A549 (cell line): ENCODE results near the gene NYAP2. TPM values are rescaled to one million over a fixed set of nuclear protein-coding genes. Genes with fewer than 3 reads are reported as not detected.

ENCODE experiments used
- ATAC-seq, 2 experiments: fragments of 200-7000 bp in 1 of 2; fragments of >200 bp in 1 of 2; cut with Nextera tagmentation in 1 of 2; cut with Tn5 transposase in 1 of 2; 3 replicates each; pipeline versions ENCODE4 v1.8.0 to v1.9.1; 2018 to 2020; ENCODE audit warnings: mild to moderate bottlenecking in 1 of 2, moderate library complexity in 1 of 2
- CTCF ChIA-PET: fragments of 300-600 bp; sonication (Branson Sonifier 250); formaldehyde crosslinking; extraction: SDS; loops from one replicate; lab custom pipeline; 2021; ENCODE audit warnings: antibody characterized with exemption, inconsistent platforms; lab: Yijun Ruan, JAX
- POLR2A ChIA-PET: fragments of 350-600 bp; formaldehyde crosslinking; extraction: SDS; loops from one replicate; lab custom pipeline; 2021; ENCODE audit warnings: antibody characterized with exemption, inconsistent platforms; lab: Yijun Ruan, JAX
- DNase-seq, 2 experiments: peaks; one replicate each; pipeline versions ENCODE4 v3.0.0 to v3.0.0-alpha.2; 2011 to 2016; ENCODE audit warnings: low read depth in 1 of 2, low spot score in 1 of 2
- FAIRE-seq: peaks from 2 replicates; lab custom pipeline; 2011; peaks lifted over from hg19 to GRCh38; lab: Jason Lieb, UNC
- H3K27ac ChIP-seq, 2 experiments: fragments of >200 bp; sonication (Bioruptor Twin); formaldehyde crosslinking; 3 replicates each; pipeline ENCODE4 v1.5.1; 2016 to 2017
- H3K4me1 ChIP-seq: fragments of >200 bp; sonication (Bioruptor Twin); formaldehyde crosslinking; 3 replicates; pipeline ENCODE4 v1.6.1; 2016
- H3K4me2 ChIP-seq: fragments of >200 bp; sonication (Bioruptor Twin); formaldehyde crosslinking; 3 replicates; pipeline ENCODE4 v1.6.1; 2016
- H3K4me3 ChIP-seq: fragments of >200 bp; sonication (Bioruptor Twin); formaldehyde crosslinking; 3 replicates; pipeline ENCODE4 v1.5.1; 2016
- H3K9me3 ChIP-seq: fragments of >200 bp; sonication (Bioruptor Twin); formaldehyde crosslinking; 3 replicates; pipeline ENCODE4 v1.6.1; 2016
- BHLHE40 ChIP-seq: IDR thresholded peaks from 2 replicates; pipeline ENCODE4 v1.6.1; 2012; ENCODE audit warnings: low read depth, low read length, inconsistent platforms
- CBX2 ChIP-seq: fragments of 200-600 bp; sonication (generic); IDR thresholded peaks from 2 replicates; pipeline ENCODE4 v1.6.1; 2016; ENCODE audit warnings: low read depth, mild to moderate bottlenecking, borderline replicate concordance
- CHD4 ChIP-seq: fragments of 200-600 bp; sonication (generic); IDR thresholded peaks from 2 replicates; pipeline ENCODE4 v1.6.1; 2016; ENCODE audit warnings: antibody characterized with exemption, mild to moderate bottlenecking, borderline replicate concordance
- E2F6 ChIP-seq: IDR thresholded peaks from 2 replicates; pipeline ENCODE4 v1.6.1; 2012; ENCODE audit warnings: low read depth, borderline replicate concordance
- EHMT2 ChIP-seq: fragments of 200-600 bp; sonication (generic); IDR thresholded peaks from 2 replicates; pipeline ENCODE4 v1.6.1; 2016; ENCODE audit warnings: antibody characterized with exemption, low read depth, mild to moderate bottlenecking, moderate library complexity
- EP300 ChIP-seq, 2 experiments: fragments of >200 bp; sonication (Bioruptor Twin); formaldehyde crosslinking; IDR thresholded peaks; 2 replicates in 1 of 2; 3 replicates in 1 of 2; pipeline ENCODE4 v1.6.1; 2016 to 2017
- ESRRA ChIP-seq: fragments of 150-350 bp; IDR thresholded peaks from 2 replicates; pipeline ENCODE4 v1.6.1; 2014; ENCODE audit warnings: mild to moderate bottlenecking, low read length, borderline replicate concordance
- FOSL2 ChIP-seq, 2 experiments: fragments of 450-650 bp in 1 of 2; fragments of >200 bp in 1 of 2; sonication (Bioruptor Twin) in 1 of 2; formaldehyde crosslinking; IDR thresholded peaks; 2 replicates each; pipeline versions ENCODE4 v1.5.0 to v1.6.1; 2016 to 2020; ENCODE audit warnings: mild to moderate bottlenecking in 1 of 2, moderate library complexity in 1 of 2
- FOXS1 ChIP-seq: fragments of 250-450 bp; sonication (Bioruptor Pico); IDR thresholded peaks from 2 replicates; pipeline ENCODE4 v1.5.0; 2020; ENCODE audit warnings: mild to moderate bottlenecking, moderate library complexity
- GATA3 ChIP-seq: IDR thresholded peaks from 2 replicates; pipeline ENCODE4 v1.6.1; 2012; ENCODE audit warnings: borderline replicate concordance
- HDAC2 ChIP-seq: fragments of 200-600 bp; sonication (generic); IDR thresholded peaks from 2 replicates; pipeline ENCODE4 v1.6.1; 2016
- HEYL ChIP-seq: fragments of 250-450 bp; sonication (Bioruptor Pico); IDR thresholded peaks from 2 replicates; pipeline ENCODE4 v1.8.0; 2021; ENCODE audit warnings: mild to moderate bottlenecking, moderate library complexity
- HMGXB4 ChIP-seq: fragments of 250-450 bp; sonication (Bioruptor Pico); IDR thresholded peaks from 2 replicates; pipeline ENCODE4 v1.5.0; 2021; ENCODE audit warnings: mild to moderate bottlenecking, moderate library complexity, borderline replicate concordance
- HOXA7 ChIP-seq: fragments of 250-450 bp; sonication (Bioruptor Pico); IDR thresholded peaks from 2 replicates; pipeline ENCODE4 v1.5.0; 2020; ENCODE audit warnings: mild to moderate bottlenecking, moderate library complexity
- HOXB5 ChIP-seq: fragments of 250-450 bp; sonication (Bioruptor Pico); IDR thresholded peaks from 2 replicates; pipeline ENCODE4 v1.5.0; 2020; ENCODE audit warnings: mild to moderate bottlenecking, moderate library complexity
- JUNB ChIP-seq: fragments of >200 bp; sonication (Bioruptor Twin); formaldehyde crosslinking; IDR thresholded peaks from 2 replicates; pipeline ENCODE4 v1.6.1; 2016
- KDM1A ChIP-seq: fragments of 200-600 bp; sonication (generic); IDR thresholded peaks from 2 replicates; pipeline ENCODE4 v1.6.1; 2016; ENCODE audit warnings: low read depth, mild to moderate bottlenecking
- MAX ChIP-seq: IDR thresholded peaks from 2 replicates; pipeline ENCODE4 v1.6.1; 2012
- NPAS2 ChIP-seq: fragments of 250-450 bp; sonication (Bioruptor Pico); IDR thresholded peaks from 2 replicates; pipeline ENCODE4 v1.8.0; 2022; ENCODE audit warnings: mild to moderate bottlenecking, moderate library complexity, borderline replicate concordance
- PHF8 ChIP-seq: fragments of 200-600 bp; sonication (generic); IDR thresholded peaks from 2 replicates; pipeline ENCODE4 v1.6.1; 2016; ENCODE audit warnings: low read depth, mild to moderate bottlenecking, antibody characterized with exemption, moderate library complexity, borderline replicate concordance
- RARB ChIP-seq: fragments of 250-450 bp; sonication (Bioruptor Pico); IDR thresholded peaks from 2 replicates; pipeline ENCODE4 v1.8.0; 2021; ENCODE audit warnings: mild to moderate bottlenecking, moderate library complexity
- RCOR1 ChIP-seq: fragments of 150-350 bp; IDR thresholded peaks from 2 replicates; pipeline ENCODE4 v1.6.1; 2014; ENCODE audit warnings: antibody characterized with exemption, low read length, low read depth
- SREBF2 ChIP-seq: fragments of 450-650 bp; IDR thresholded peaks from 2 replicates; pipeline ENCODE4 v1.6.1; 2014; ENCODE audit warnings: mild to moderate bottlenecking, moderate library complexity
- ZFP36 ChIP-seq: fragments of 450-650 bp; IDR thresholded peaks from 2 replicates; pipeline ENCODE4 v1.6.1; 2014; ENCODE audit warnings: borderline replicate concordance; ENCODE audit not compliant: partially characterized antibody
- ZSCAN20 ChIP-seq: fragments of 250-450 bp; sonication (Bioruptor Pico); IDR thresholded peaks from 2 replicates; pipeline ENCODE4 v1.8.0; 2022; ENCODE audit warnings: mild to moderate bottlenecking, moderate library complexity
- WGBS: methylation state at CpG from one replicate; pipeline ENCODE4 v1.1.6; 2017; ENCODE audit errors: missing lambda C conversion rate; 5-methylcytosine and 5-hydroxymethylcytosine counted together
- polyA plus RNA-seq, 4 experiments: library from polyadenylated mRNA; depleted of rRNA in 3 of 4; stranded (reverse); fragments of >200 nt; fragmentation: RNase III in 1 of 4; extraction: RNeasy Plus Mini Kit Qiagen cat#74134 plus additional on column Dnase treatment in 1 of 4; gene quantifications; 2 replicates in 3 of 4; 3 replicates in 1 of 4; pipeline ENCODE4 v1.2.3, GENCODE V29; 2011 to 2017
- TF ChIP-seq, protein P1 (sequence below): fragments of >200 bp; sonication (Bioruptor Twin); formaldehyde crosslinking; IDR thresholded peaks from 3 replicates; pipeline ENCODE4 v1.6.1; 2016

Gene NYAP2
- polyA plus RNA-seq, 2 of the 4 experiments (the other 2 are of a cell fraction) = 0.01 TPM; not detected in 1

DNA sequence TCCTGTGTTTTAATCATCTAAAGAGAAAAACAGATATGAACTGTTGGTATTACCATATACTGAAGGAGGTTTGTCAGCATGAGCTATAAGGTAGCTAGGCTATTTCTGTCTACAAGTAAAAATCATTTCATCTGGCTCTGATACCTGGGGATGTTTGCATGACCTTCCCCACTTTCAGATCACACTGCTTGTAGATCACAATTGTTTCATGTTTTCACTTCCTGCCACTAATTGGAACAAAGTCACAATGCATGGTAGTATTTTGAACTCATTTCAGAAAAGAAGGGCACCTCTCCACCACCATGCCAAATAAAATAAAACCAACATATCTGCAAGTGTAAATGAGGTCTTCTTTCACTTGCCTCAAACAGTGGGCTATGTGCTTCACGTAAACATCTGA is 37.8 kb downstream of the NYAP2 start (continued):
- TF ChIP-seq EP300 (IDR thresholded peaks at IDR 0.05) = no peak
- TF ChIP-seq JUNB = no peak
- TF ChIP-seq ESRRA = no peak
- no peak for TF ChIP-seq HDAC2
- TF ChIP-seq GATA3 = no peak
- no peak for TF ChIP-seq PHF8
- no peak for TF ChIP-seq CHD4

- CTCF ChIA-PET = no interaction called here
- no peak overlapping the region for H3K4me3 ChIP-seq
- no peaks in the 10 kb centered on the region for H3K9me3 ChIP-seq
- no peak for TF ChIP-seq E2F6
- no peak for TF ChIP-seq HDAC2
- no peak for TF ChIP-seq CBX2
- no peak for TF ChIP-seq NPAS2
- no peak for TF ChIP-seq FOXS1
- TF ChIP-seq KDM1A = no peak
- TF ChIP-seq, all 56 proteins: peak for 0
- FAIRE-seq = no peak
- no peak overlapping the region for H3K4me2 ChIP-seq
- POLR2A ChIA-PET = no interaction called here
- DNase-seq = no peak
- ATAC-seq = no peak
- no peak overlapping the region for H3K27ac ChIP-seq
- H3K4me1 ChIP-seq = no peaks in the 10 kb centered on the region
- WGBS = 89% methylated on average over 1 of the region's 1 CpG
Observed at GRCh38 chr2:225438248-225438647, 38.7 kb downstream of the NYAP2 start.

DNA sequence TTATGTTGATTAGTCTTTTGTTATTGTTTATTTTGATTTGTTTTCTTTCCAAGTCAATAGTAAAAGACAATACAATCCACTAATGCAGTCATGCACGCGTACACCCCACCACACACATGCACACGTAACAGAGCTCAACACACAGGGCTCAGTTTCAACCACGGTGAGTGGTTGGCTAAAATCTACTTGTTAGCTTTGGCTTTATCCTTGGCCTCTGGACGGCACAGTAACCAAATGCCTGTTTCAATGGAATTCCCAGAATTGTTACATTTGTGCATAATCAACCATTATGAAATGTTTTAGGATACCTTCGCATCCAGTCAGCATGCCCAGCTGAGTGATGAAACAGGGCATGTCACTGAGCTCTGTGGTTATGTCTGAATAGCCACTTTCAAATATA is 53.2 kb downstream of the NYAP2 start:
- ChIA-PET CTCF (interaction anchor here (0.9 to 1.0 kb wide), 2 partner anchors 10 to 52 kb away, joined by 3 read pairs; no protein-coding TSS in a partner anchor), POLR2A (no interaction called here)
- H3K9me3 ChIP-seq = no peaks in the 10 kb centered on the region
- WGBS = 68% methylated on average over 6 of the region's 6 CpGs
- TF ChIP-seq, protein P1, sequence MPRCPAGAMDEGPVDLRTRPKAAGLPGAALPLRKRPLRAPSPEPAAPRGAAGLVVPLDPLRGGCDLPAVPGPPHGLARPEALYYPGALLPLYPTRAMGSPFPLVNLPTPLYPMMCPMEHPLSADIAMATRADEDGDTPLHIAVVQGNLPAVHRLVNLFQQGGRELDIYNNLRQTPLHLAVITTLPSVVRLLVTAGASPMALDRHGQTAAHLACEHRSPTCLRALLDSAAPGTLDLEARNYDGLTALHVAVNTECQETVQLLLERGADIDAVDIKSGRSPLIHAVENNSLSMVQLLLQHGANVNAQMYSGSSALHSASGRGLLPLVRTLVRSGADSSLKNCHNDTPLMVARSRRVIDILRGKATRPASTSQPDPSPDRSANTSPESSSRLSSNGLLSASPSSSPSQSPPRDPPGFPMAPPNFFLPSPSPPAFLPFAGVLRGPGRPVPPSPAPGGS = no peak
- TF ChIP-seq HMGXB4 (no peak), HOXA7 (CRISPR knock-in tag) (no peak), HEYL (CRISPR knock-in tag) (no peak), MAX (no peak), ZSCAN20 (CRISPR knock-in tag) (no peak), RARB (no peak), BHLHE40 (no peak), PHF8 (no peak), RCOR1 (no peak), ZFP36 (no peak), SREBF2 (no peak), EP300 (IDR thresholded peaks at IDR 0.05) (no peak), EHMT2 (no peak), CBX2 (no peak), HOXB5 (CRISPR knock-in tag) (no peak), FOSL2 (IDR thresholded peaks at IDR 0.05) (no peak), FOSL2 (CRISPR knock-in tag; IDR thresholded peaks at IDR 0.05) (no peak)
- no peaks in the 10 kb centered on the region for H3K4me1 ChIP-seq
- FAIRE-seq = no peak
- ATAC-seq = no peak
- no peak for DNase-seq
- no peak overlapping the region for H3K27ac ChIP-seq
- no peak overlapping the region for H3K4me2 ChIP-seq
- H3K4me3 ChIP-seq = no peak overlapping the region
